Measurements from ENCODE around the gene FGF12. TPM values are rescaled to one million over a fixed set of nuclear protein-coding genes. Genes with fewer than 3 reads are reported as not detected.

Gene FGF12
- total and polyA plus RNA-seq, 11 donors: 21.8 to 420 (median 265) TPM

- intact Hi-C loops (cut with DNase I): no loop called here
- DNase-seq: no peak
- no peaks in the 10 kb centered on the region for H3K9me3 ChIP-seq
- H3K27ac ChIP-seq: no peak overlapping the region
- no peak overlapping the region for H3K4me3 ChIP-seq
- no peaks in the 10 kb centered on the region for H3K36me3 ChIP-seq
- no peaks in the 10 kb centered on the region for H3K27me3 ChIP-seq
- TF ChIP-seq CTCF (IDR thresholded peaks at IDR 0.05) (no peak), POLR2A (IDR thresholded peaks at IDR 0.05) (no peak)
- peaks cover 0 to 11% (median 0%) of the 10 kb centered on the region in 12 donors for H3K4me1 ChIP-seq
- no peak for ATAC-seq
These were observed 507.4 kb downstream of the FGF12 start for GRCh38 chr3:192219926-192220325.

DNA sequence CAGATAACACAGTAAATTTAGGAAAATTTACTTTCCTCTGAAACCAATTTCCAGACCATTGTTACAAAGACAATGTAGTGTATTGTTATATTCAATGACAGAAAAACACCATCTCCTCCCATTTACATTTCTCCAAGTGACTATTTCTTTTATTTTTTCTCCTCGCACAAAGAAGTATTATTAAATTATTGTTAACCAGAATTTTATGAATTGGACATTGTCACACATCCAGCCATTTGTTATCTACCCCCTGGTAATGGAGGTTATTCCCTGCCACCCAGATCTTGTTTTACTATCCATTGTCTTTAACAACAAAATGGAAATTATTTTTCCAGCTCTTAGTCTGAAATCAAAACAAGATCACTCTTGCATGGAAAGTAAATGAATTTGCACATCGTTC is 511.3 kb downstream of the FGF12 start:
- 95 to 97% (median 96%) methylated on average over 2 of the region's 2 CpGs for WGBS, 4 donors
- Histone ChIP-seq H3K36me3 (no peaks in the 10 kb centered on the region), H3K27me3 (no peaks in the 10 kb centered on the region), H3K4me1 (peaks cover 0 to 7% (median 0%) of the 10 kb centered on the region in 12 donors), H3K9me3 (no peaks in the 10 kb centered on the region), H3K27ac (no peak overlapping the region), H3K4me3 (no peak overlapping the region)
- ATAC-seq (no peak), DNase-seq (no peak)
- TF ChIP-seq CTCF (IDR thresholded peaks at IDR 0.05): no peak
- no peak for TF ChIP-seq POLR2A (IDR thresholded peaks at IDR 0.05)
- intact Hi-C loops (cut with DNase I): no loop called here

- ATAC-seq: no peak
- intact Hi-C loops (cut with DNase I): no loop called here
- DNase-seq: no peak
- Histone ChIP-seq H3K4me1 (peaks cover 0 to 6% (median 0%) of the 10 kb centered on the region in 12 donors), H3K36me3 (no peaks in the 10 kb centered on the region), H3K27ac (no peak overlapping the region), H3K9me3 (no peaks in the 10 kb centered on the region), H3K27me3 (no peaks in the 10 kb centered on the region), H3K4me3 (no peak overlapping the region)
- TF ChIP-seq CTCF (IDR thresholded peaks at IDR 0.05) (no peak), POLR2A (IDR thresholded peaks at IDR 0.05) (no peak)
- WGBS, 4 donors: 81 to 85% (median 83%) methylated on average over 7 of the region's 7 CpGs
These were observed 514.4 kb downstream of the FGF12 start for GRCh38 chr3:192212979-192213378.

- DNase-seq (no peak), ATAC-seq (no peak)
- Histone ChIP-seq H3K9me3 (no peaks in the 10 kb centered on the region), H3K27me3 (no peaks in the 10 kb centered on the region), H3K4me1 (peaks cover 0 to 11% (median under 1%) of the 10 kb centered on the region in 12 donors), H3K4me3 (no peak overlapping the region), H3K36me3 (no peaks in the 10 kb centered on the region), H3K27ac (no peak overlapping the region)
- TF ChIP-seq POLR2A (IDR thresholded peaks at IDR 0.05) (no peak), CTCF (IDR thresholded peaks at IDR 0.05) (no peak)
- intact Hi-C loops (cut with DNase I): no loop called here
- 75 to 84% (median 84%) methylated on average over 2 of the region's 2 CpGs for WGBS, 4 donors
These were observed 515.0 kb downstream of the FGF12 start for GRCh38 chr3:192212335-192212734.
